Measurements from ENCODE around the gene CYLD.

DNA sequence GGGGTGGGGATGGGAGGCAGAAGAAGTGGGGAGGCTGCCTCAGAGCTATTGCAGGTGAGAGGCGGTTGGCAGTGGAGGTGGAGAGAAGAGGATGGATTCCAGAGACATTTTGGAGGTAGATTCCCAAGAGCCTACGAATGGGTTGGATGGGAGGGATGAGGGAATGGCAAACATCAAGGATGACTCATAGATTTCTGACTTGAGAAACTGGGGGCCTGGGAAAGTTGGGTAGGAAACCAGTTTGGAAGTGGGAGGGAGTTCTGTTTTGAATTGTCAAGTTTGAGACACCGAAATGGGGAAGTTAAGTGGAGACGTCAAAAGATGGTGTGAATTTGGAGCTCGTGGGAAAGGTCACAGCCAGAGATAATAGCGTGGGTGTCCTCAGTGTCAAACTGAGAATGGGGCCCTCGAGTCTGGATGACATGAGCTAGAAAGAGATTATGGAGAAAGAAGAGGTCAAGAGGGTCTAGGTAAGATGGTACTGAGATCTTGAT lies 6.2 kb upstream of the CYLD start:
- TF ChIP-seq, protein P1, sequence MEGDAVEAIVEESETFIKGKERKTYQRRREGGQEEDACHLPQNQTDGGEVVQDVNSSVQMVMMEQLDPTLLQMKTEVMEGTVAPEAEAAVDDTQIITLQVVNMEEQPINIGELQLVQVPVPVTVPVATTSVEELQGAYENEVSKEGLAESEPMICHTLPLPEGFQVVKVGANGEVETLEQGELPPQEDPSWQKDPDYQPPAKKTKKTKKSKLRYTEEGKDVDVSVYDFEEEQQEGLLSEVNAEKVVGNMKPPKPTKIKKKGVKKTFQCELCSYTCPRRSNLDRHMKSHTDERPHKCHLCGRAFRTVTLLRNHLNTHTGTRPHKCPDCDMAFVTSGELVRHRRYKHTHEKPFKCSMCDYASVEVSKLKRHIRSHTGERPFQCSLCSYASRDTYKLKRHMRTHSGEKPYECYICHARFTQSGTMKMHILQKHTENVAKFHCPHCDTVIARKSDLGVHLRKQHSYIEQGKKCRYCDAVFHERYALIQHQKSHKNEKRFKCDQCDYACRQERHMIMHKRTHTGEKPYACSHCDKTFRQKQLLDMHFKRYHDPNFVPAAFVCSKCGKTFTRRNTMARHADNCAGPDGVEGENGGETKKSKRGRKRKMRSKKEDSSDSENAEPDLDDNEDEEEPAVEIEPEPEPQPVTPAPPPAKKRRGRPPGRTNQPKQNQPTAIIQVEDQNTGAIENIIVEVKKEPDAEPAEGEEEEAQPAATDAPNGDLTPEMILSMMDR (IDR thresholded peaks at IDR 0.05; ENCODE audit: low read length), result no peak
- TF ChIP-seq EZH2 (optimal IDR thresholded peaks at IDR 0.05; ENCODE audit: low read depth, low read length), result no peak
- no peak for TF ChIP-seq EZH2phosphoT487 (IDR thresholded peaks at IDR 0.05; ENCODE audit: low read length)

Measured in MM.1S (cell line).